Mesothelial cell of epicardium (in vitro differentiated cells): ENCODE data around the gene SLC40A1. TPM values are rescaled to one million over a fixed set of nuclear protein-coding genes. Genes with fewer than 3 reads are reported as not detected.

Experiments used
- DNase-seq, 2 experiments: peaks; one replicate each; pipeline ENCODE4 v3.0.0; 2021; ENCODE audit warnings: low spot score in 2 of 2; ENCODE audit not compliant: unreplicated experiment in 2 of 2
- H3K27ac Mint-ChIP-seq: 2 replicates; pipeline ENCODE4 v1.8.0; 2021; ENCODE audit warnings: mixed read lengths
- H3K27me3 Mint-ChIP-seq: 2 replicates; pipeline ENCODE4 v1.8.0; 2021; ENCODE audit warnings: low read depth, mixed read lengths
- H3K36me3 Mint-ChIP-seq: 2 replicates; pipeline ENCODE4 v1.8.0; 2021; ENCODE audit warnings: mixed read lengths
- H3K4me1 Mint-ChIP-seq: 2 replicates; pipeline ENCODE4 v1.8.0; 2021; ENCODE audit warnings: mixed read lengths
- H3K4me3 Mint-ChIP-seq: 2 replicates; pipeline ENCODE4 v1.8.0; 2021; ENCODE audit warnings: mild to moderate bottlenecking, moderate library complexity, mixed read lengths
- H3K9me3 Mint-ChIP-seq: 2 replicates; pipeline ENCODE4 v1.8.0; 2021; ENCODE audit warnings: mixed read lengths
- CTCF ChIP-seq: fragments of 200-600 bp; sonication (generic); IDR thresholded peaks from one replicate; pipeline ENCODE4 v1.5.0; 2021; ENCODE audit warnings: antibody characterized with exemption; ENCODE audit not compliant: unreplicated experiment
- total RNA-seq: library from RNA; stranded (reverse); gene quantifications from 3 replicates; pipeline ENCODE4 v1.2.1, GENCODE V29; 2021

The SLC40A1 gene
- total RNA-seq, 1 donor from 2014 or later = 154 TPM

GRCh38 chr2:189584686-189585085, 4.1 kb upstream of the SLC40A1 start:
- Mint-ChIP-seq H3K4me3 (no peak overlapping the region), H3K27ac (no peak overlapping the region), H3K27me3 (no peaks in the 10 kb centered on the region), H3K9me3 (peaks cover under 1% of the 10 kb centered on the region), H3K36me3 (no peaks in the 10 kb centered on the region), H3K4me1 (peaks cover 26% of the 10 kb centered on the region)
- no peak for DNase-seq
- TF ChIP-seq CTCF = no peak

GRCh38 chr2:189583227-189584198, 2.9 kb upstream of the SLC40A1 start:
- H3K4me3 Mint-ChIP-seq = no peak overlapping the region
- peaks cover 3% of the 10 kb centered on the region for H3K36me3 Mint-ChIP-seq
- DNase-seq = no peak
- no peak for TF ChIP-seq CTCF
- peaks cover 38% of the 10 kb centered on the region for H3K4me1 Mint-ChIP-seq
- H3K27me3 Mint-ChIP-seq = no peaks in the 10 kb centered on the region
- H3K27ac Mint-ChIP-seq = no peak overlapping the region
- H3K9me3 Mint-ChIP-seq = no peaks in the 10 kb centered on the region

- H3K27me3 Mint-ChIP-seq = no peaks in the 10 kb centered on the region
- no peak for TF ChIP-seq CTCF
These were observed 2.2 kb upstream of the SLC40A1 start for GRCh38 chr2:189582809-189583192.

GRCh38 chr2:189582140-189582808, 1.7 kb upstream of the SLC40A1 start:
- H3K36me3 Mint-ChIP-seq = peaks cover 3% of the 10 kb centered on the region
- TF ChIP-seq CTCF = no peak
- peaks cover 50% of the 10 kb centered on the region for H3K4me1 Mint-ChIP-seq
- H3K9me3 Mint-ChIP-seq = no peaks in the 10 kb centered on the region
- peak overlapping the region; percentile 76 for H3K4me3 Mint-ChIP-seq
- H3K27ac Mint-ChIP-seq = peak overlapping the region; percentile 78
- no peaks in the 10 kb centered on the region for H3K27me3 Mint-ChIP-seq
- DNase-seq = no peak

More at GRCh38 chr2:189582809-189583192, 2.2 kb upstream of the SLC40A1 start:
- H3K27ac Mint-ChIP-seq = no peak overlapping the region
- H3K9me3 Mint-ChIP-seq = no peaks in the 10 kb centered on the region
- H3K4me3 Mint-ChIP-seq = no peak overlapping the region
- peaks cover 3% of the 10 kb centered on the region for H3K36me3 Mint-ChIP-seq
- DNase-seq = no peak
- peaks cover 45% of the 10 kb centered on the region for H3K4me1 Mint-ChIP-seq

GRCh38 chr2:189581354-189582139, 961 bp upstream of the SLC40A1 start:
- no peak for TF ChIP-seq CTCF
- peaks cover 58% of the 10 kb centered on the region for H3K4me1 Mint-ChIP-seq
- peak overlapping the region; percentile 78 for H3K27ac Mint-ChIP-seq
- no peaks in the 10 kb centered on the region for H3K27me3 Mint-ChIP-seq
- peaks cover 7% of the 10 kb centered on the region for H3K36me3 Mint-ChIP-seq
- peak overlapping the region; percentile 76 for H3K4me3 Mint-ChIP-seq
- no peaks in the 10 kb centered on the region for H3K9me3 Mint-ChIP-seq
- DNase-seq = no peak
